NOMO-1 (cell line): Measurements from ENCODE around the gene OR4D10.
"Not testable (repeated sequence)": the region's sequence is repeated elsewhere in the genome, so short reads cannot be mapped to it uniquely, and the experiment has no call there.

Source experiments
- DNase-seq, 2 experiments: peaks; one replicate each; lab custom pipeline; 2025; ENCODE audit not compliant: unreplicated experiment in 2 of 2; lab: John Stamatoyannopoulos, UW

The OR4D10 gene

GRCh38 chr11:59473015-59473414 lies at the start of gene OR4D10:
Gene OR4D10 (plus strand): TSS chr11:59473315. CDS start chr11:59477430, 4,115 bp downstream.
- no peak for DNase-seq

- DNase-seq, result peak in 1 of 2 experiments; percentile 6
These were observed 49.3 kb upstream of the OR4D10 start for GRCh38 chr11:59423835-59424234.

GRCh38 chr11:59425131-59425530 lies 48.0 kb upstream of the OR4D10 start:
- no peak for DNase-seq

- no peak for DNase-seq
These were observed 46.6 kb upstream of the OR4D10 start, which contains the start of gene OR5A2 for GRCh38 chr11:59426361-59427067. Gene OR5A2 (minus strand): TSS chr11:59426413. CDS start chr11:59422953, 3,460 bp downstream.

- no peak for DNase-seq
These were observed 46.1 kb upstream of the OR4D10 start for GRCh38 chr11:59427068-59427382.

GRCh38 chr11:59429924-59430516 lies 43.1 kb upstream of the OR4D10 start:
- peak in 1 of 2 experiments; percentile 65 for DNase-seq

- DNase-seq, result no peak
These were observed 36.9 kb upstream of the OR4D10 start, which contains the start of gene OR5A1 for GRCh38 chr11:59436169-59436568. Gene OR5A1 (plus strand): TSS chr11:59436469. CDS start chr11:59443169, 6,700 bp downstream.

GRCh38 chr11:59437770-59438169 lies 35.3 kb upstream of the OR4D10 start:
- no peak for DNase-seq

GRCh38 chr11:59445624-59446023 lies 27.5 kb upstream of the OR4D10 start:
- DNase-seq, result not testable (repeated sequence)

- DNase-seq, result no peak
These were observed 24.6 kb upstream of the OR4D10 start for GRCh38 chr11:59448484-59448883.

GRCh38 chr11:59456661-59457060 lies 16.5 kb upstream of the OR4D10 start, which contains the start of gene OR4D6:
Gene OR4D6 (plus strand): TSS chr11:59456961. CDS start chr11:59456961, 0 bp downstream.
- DNase-seq, result no peak

GRCh38 chr11:59459916-59460315 lies 13.2 kb upstream of the OR4D10 start:
- no peak for DNase-seq

GRCh38 chr11:59463190-59463641 lies 9.9 kb upstream of the OR4D10 start:
- no peak for DNase-seq

- DNase-seq, result no peak
These were observed 2.1 kb downstream of the OR4D10 start for GRCh38 chr11:59475176-59475575.

GRCh38 chr11:59479906-59480305 lies 6.8 kb downstream of the OR4D10 start:
- DNase-seq, result peak in 1 of 2 experiments; percentile 1

- DNase-seq, result no peak
These were observed 7.2 kb downstream of the OR4D10 start for GRCh38 chr11:59480359-59480758.

GRCh38 chr11:59501931-59502330 lies 28.8 kb downstream of the OR4D10 start:
- no peak for DNase-seq

- DNase-seq, result no peak
These were observed 30.2 kb downstream of the OR4D10 start, which contains the start of gene OR4D11 for GRCh38 chr11:59503276-59503675. Gene OR4D11 (plus strand): TSS chr11:59503576. CDS start chr11:59503576, 0 bp downstream.

- DNase-seq, result peak; percentile 25 to 80
These were observed 38.0 kb downstream of the OR4D10 start, which contains the start of gene OR4D9 for GRCh38 chr11:59510941-59511589. Gene OR4D9 (plus strand): TSS chr11:59511539. CDS start chr11:59514913, 3,374 bp downstream.

- DNase-seq, result no peak
These were observed 38.6 kb downstream of the OR4D10 start for GRCh38 chr11:59511675-59512074.

- not testable (repeated sequence) for DNase-seq
These were observed 47.0 kb downstream of the OR4D10 start for GRCh38 chr11:59520139-59520538.
